Colonic mucosa (tissue), 4 donors: ENCODE data around the gene PKD2. TPM values are rescaled to one million over a fixed set of nuclear protein-coding genes. Genes with fewer than 3 reads are reported as not detected.

Experiments used
- DNase-seq: peaks from one replicate; pipeline ENCODE4 v3.0.0-alpha.2; 2020
- H3K27ac ChIP-seq: fragments of 200-600 bp; one replicate; pipeline ENCODE4 v1.8.0; 2021
- H3K27me3 ChIP-seq: fragments of 200-600 bp; one replicate; pipeline ENCODE4 v1.8.0; 2021
- H3K36me3 ChIP-seq: fragments of 200-600 bp; one replicate; pipeline ENCODE4 v1.8.0; 2021
- H3K4me1 ChIP-seq: fragments of 200-600 bp; one replicate; pipeline ENCODE4 v1.8.0; 2021; ENCODE audit warnings: mild to moderate bottlenecking
- H3K4me3 ChIP-seq: fragments of 200-600 bp; one replicate; pipeline ENCODE4 v1.8.0; 2021
- H3K9ac ChIP-seq, 2 donors: one replicate each; pipeline ENCODE4 v1.7.0; 2013; ENCODE audit warnings: control low read depth in 2 of 2, low read depth in 2 of 2, low read length in 2 of 2
- H3K9me3 ChIP-seq: fragments of 200-600 bp; one replicate; pipeline ENCODE4 v1.8.0; 2021
- intact Hi-C: fragments of 100-400 bp; cut with DNase I; formaldehyde crosslinking; loops from one replicate; pipeline ENCODE4 v1.14.1; 2022
- total RNA-seq, 2 donors: library from RNA; stranded (reverse); fragmentation: NEBNext Ultra II Directional in 1 of 2; extraction: Animal tissue kit (Norgen Biotek cat#: 25700) in 1 of 2; gene quantifications; one replicate each; pipeline ENCODE4 v1.2.1, GENCODE V29; 2021
- TF ChIP-seq, protein P1 (sequence below): fragments of 200-600 bp; IDR thresholded peaks from one replicate; pipeline ENCODE4 v1.8.0; 2022; ENCODE audit warnings: antibody characterized with exemption, mild to moderate bottlenecking
- donor health status: healthy.
- donor health status: DM: no; HTN: no; CAD: no.
- donor health status: DM: no; HTN: no; CAD: no.

PKD2 gene
- total RNA-seq, 2 donors from 2014 or later, result 5.9 to 9.2 TPM

DNA sequence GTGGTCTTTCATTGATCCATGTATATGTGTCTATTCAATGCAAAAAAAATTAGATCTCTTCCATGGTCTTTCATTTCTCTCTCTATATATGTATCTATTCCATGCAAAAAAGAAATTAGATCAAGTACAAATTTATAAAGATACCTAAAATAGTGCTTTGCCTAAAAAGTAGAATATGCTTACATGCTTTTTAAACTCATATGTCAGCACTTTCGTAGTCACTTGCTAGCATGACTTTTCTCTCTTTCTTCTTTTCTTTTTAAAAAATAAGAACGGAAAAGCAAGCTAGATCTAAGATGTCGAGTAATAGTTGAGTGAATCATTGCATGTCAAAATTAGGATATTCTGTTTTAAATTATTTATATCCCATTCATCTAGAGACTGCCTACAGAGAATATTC, 50.9 kb downstream of the PKD2 start:
- no peaks in the 10 kb centered on the region for H3K4me1 ChIP-seq
- H3K36me3 ChIP-seq, result no peaks in the 10 kb centered on the region
- no peak overlapping the region for H3K9ac ChIP-seq
- TF ChIP-seq, protein P1, sequence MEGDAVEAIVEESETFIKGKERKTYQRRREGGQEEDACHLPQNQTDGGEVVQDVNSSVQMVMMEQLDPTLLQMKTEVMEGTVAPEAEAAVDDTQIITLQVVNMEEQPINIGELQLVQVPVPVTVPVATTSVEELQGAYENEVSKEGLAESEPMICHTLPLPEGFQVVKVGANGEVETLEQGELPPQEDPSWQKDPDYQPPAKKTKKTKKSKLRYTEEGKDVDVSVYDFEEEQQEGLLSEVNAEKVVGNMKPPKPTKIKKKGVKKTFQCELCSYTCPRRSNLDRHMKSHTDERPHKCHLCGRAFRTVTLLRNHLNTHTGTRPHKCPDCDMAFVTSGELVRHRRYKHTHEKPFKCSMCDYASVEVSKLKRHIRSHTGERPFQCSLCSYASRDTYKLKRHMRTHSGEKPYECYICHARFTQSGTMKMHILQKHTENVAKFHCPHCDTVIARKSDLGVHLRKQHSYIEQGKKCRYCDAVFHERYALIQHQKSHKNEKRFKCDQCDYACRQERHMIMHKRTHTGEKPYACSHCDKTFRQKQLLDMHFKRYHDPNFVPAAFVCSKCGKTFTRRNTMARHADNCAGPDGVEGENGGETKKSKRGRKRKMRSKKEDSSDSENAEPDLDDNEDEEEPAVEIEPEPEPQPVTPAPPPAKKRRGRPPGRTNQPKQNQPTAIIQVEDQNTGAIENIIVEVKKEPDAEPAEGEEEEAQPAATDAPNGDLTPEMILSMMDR, result no peak
- no peak overlapping the region for H3K27ac ChIP-seq
- H3K4me3 ChIP-seq, result no peak overlapping the region
- no peaks in the 10 kb centered on the region for H3K9me3 ChIP-seq
- no peak for DNase-seq
- no peaks in the 10 kb centered on the region for H3K27me3 ChIP-seq
- intact Hi-C loops, result loop anchor here (5.0 kb wide), 1 partner anchor 154 kb away; no protein-coding TSS in a partner anchor

DNA sequence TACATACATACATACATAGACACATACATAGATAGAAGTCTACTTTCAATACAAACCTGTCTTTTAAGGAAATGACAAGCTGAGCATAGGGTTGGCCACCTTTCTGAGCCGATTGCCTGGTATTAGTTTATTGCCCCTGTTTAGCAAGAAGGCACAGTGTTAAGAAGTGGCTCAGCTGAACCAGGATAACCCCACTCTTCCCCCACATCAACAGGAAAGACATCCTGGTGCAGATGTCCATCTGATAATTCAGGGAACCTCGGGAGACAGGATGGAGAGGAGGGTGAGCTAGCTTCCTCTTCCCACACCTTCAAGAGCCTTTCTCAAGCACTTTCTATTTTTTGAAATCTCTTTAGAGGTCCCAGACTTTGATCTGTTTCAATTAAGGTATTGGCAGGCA, 52.3 kb downstream of the PKD2 start:
- no peak for DNase-seq
- no peak overlapping the region for H3K27ac ChIP-seq
- H3K4me1 ChIP-seq, result no peaks in the 10 kb centered on the region
- TF ChIP-seq, protein P1, result no peak
- H3K9ac ChIP-seq, result no peak overlapping the region
- H3K27me3 ChIP-seq, result no peaks in the 10 kb centered on the region
- H3K36me3 ChIP-seq, result no peaks in the 10 kb centered on the region
- no peak overlapping the region for H3K4me3 ChIP-seq
- intact Hi-C loops, result loop anchor here (5.0 kb wide), 1 partner anchor 153 kb away; no protein-coding TSS in a partner anchor
- no peaks in the 10 kb centered on the region for H3K9me3 ChIP-seq

DNA sequence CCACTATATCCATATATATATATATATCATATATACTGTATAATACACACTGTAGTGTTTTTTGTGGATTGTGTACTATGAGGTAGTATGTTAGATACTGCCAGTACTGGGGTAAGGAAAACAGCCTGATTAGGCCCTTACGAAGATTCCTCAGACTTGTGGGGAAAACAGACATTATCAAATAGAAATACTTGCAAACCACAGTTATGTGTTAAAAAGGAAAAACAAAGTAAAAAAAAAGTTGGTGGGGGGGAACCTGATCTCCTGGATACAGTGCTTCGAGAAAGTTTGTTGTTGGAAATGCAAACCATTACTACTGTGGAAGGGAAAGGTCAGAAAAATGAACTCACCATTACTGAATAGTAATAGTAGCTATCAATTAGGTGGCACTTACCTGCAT, 53.0 kb downstream of the PKD2 start:
- no peak overlapping the region for H3K4me3 ChIP-seq
- TF ChIP-seq, protein P1, result no peak
- no peaks in the 10 kb centered on the region for H3K9me3 ChIP-seq
- no peak overlapping the region for H3K9ac ChIP-seq
- H3K4me1 ChIP-seq, result no peaks in the 10 kb centered on the region
- no peak for DNase-seq
- intact Hi-C loops, result no loop called here
- H3K27me3 ChIP-seq, result no peaks in the 10 kb centered on the region
- no peaks in the 10 kb centered on the region for H3K36me3 ChIP-seq
- no peak overlapping the region for H3K27ac ChIP-seq

DNA sequence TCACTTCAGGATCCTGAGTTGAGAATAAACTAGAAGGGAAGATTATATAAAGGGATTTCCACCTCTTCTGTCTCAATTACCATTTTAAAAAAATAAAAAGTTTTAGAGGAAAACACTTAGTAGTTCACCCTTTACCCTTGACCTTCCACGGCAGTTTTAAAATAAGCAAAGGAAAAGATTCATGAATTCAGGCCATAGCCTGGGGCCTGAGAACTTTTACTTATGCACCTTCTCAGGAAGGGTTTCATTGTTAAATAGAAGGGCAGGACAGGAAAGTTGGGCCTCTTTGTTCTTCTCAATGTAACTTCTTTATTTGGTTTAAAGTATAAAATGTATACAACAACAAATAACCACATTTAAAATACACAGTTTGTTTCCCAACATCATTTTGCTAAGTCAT, 54.9 kb downstream of the PKD2 start:
- intact Hi-C loops, result no loop called here
- Histone ChIP-seq H3K9me3 (no peaks in the 10 kb centered on the region), H3K9ac (no peak overlapping the region), H3K4me3 (no peak overlapping the region), H3K36me3 (no peaks in the 10 kb centered on the region), H3K27me3 (no peaks in the 10 kb centered on the region), H3K4me1 (no peaks in the 10 kb centered on the region), H3K27ac (no peak overlapping the region)
- DNase-seq, result no peak
- TF ChIP-seq, protein P1, result no peak

DNA sequence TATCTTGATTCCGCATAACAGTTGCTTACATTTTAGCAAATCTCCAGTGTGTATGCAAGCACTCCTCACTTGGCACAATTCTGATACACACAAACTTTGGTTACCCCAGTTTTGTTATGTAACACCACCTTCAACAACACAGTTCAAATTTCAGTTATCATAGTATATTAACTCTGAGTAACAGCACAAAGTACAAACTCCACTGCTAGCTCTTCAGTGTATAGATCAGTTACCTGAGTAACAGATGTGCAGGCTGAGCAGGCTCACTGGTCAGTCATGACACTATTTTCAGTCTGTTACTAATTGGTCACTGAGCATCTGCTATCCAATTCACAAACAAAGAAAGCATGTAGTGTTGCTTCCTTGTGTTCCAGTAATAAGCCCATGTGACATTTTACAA, 55.4 kb downstream of the PKD2 start:
- Histone ChIP-seq H3K36me3 (no peaks in the 10 kb centered on the region), H3K4me3 (no peak overlapping the region), H3K27me3 (no peaks in the 10 kb centered on the region), H3K27ac (no peak overlapping the region), H3K4me1 (no peaks in the 10 kb centered on the region), H3K9me3 (no peaks in the 10 kb centered on the region), H3K9ac (no peak overlapping the region)
- DNase-seq, result no peak
- intact Hi-C loops, result no loop called here
- TF ChIP-seq, protein P1, result no peak
